ENCODE results near the gene ABCC4. TPM values are rescaled to one million over a fixed set of nuclear protein-coding genes. Genes with fewer than 3 reads are reported as not detected.
A peak's percentile ranks its signal among the peaks of the same experiment; 100 is the strongest.

ABCC4 gene
- total and polyA plus RNA-seq, 4 experiments from 2014 or later, result 4.8 to 10.0 (median 6.9) TPM

GRCh38 chr13:95067303-95067702 lies 233.9 kb downstream of the ABCC4 start:
- no peaks in the 10 kb centered on the region for H3K27me3 Mint-ChIP-seq
- H3K36me3 Mint-ChIP-seq, result peaks cover 40 to 50% of the 10 kb centered on the region in 2 donors
- Histone ChIP-seq H3K9me3 (ENCODE audit: control insufficient read depth in 1 of 2, low read length in 2 of 2) (no peaks in the 10 kb centered on the region), H3K27ac (ENCODE audit: low read depth, low read length) (no peak overlapping the region), H3K4me1 (ENCODE audit: insufficient read depth, low read length) (no peaks in the 10 kb centered on the region), H3K27me3 (ENCODE audit: insufficient read depth, low read length) (no peaks in the 10 kb centered on the region), H3K36me3 (ENCODE audit: insufficient read depth, low read length) (no peaks in the 10 kb centered on the region), H3K4me3 (ENCODE audit: low read length in 2 of 2) (no peak overlapping the region)
- H3K4me1 Mint-ChIP-seq, result no peaks in the 10 kb centered on the region
- POLR2A ChIA-PET (ENCODE audit: partially characterized antibody), result no interaction called here
- H3K27ac Mint-ChIP-seq, result no peak overlapping the region
- CTCF ChIA-PET (ENCODE audit: partially characterized antibody), result no interaction called here
- no peak for DNase-seq
- H3K9me3 Mint-ChIP-seq, result no peaks in the 10 kb centered on the region
- intact Hi-C loops (cut with micrococcal nuclease), result no loop called here
- H3K4me3 Mint-ChIP-seq, result no peak overlapping the region

- H3K36me3 Mint-ChIP-seq, result peaks cover 19 to 24% of the 10 kb centered on the region in 2 donors
- intact Hi-C loops (cut with micrococcal nuclease), result no loop called here
- Histone ChIP-seq H3K9me3 (ENCODE audit: control insufficient read depth in 1 of 2, low read length in 2 of 2) (no peaks in the 10 kb centered on the region), H3K36me3 (ENCODE audit: insufficient read depth, low read length) (no peaks in the 10 kb centered on the region), H3K4me3 (ENCODE audit: low read length in 2 of 2) (no peak overlapping the region), H3K4me1 (ENCODE audit: insufficient read depth, low read length) (no peaks in the 10 kb centered on the region), H3K27ac (ENCODE audit: low read depth, low read length) (no peak overlapping the region), H3K27me3 (ENCODE audit: insufficient read depth, low read length) (no peaks in the 10 kb centered on the region)
- CTCF ChIA-PET (ENCODE audit: partially characterized antibody), result no interaction called here
- H3K4me1 Mint-ChIP-seq, result peaks cover 0 to 3% (median 0%) of the 10 kb centered on the region in 4 donors
- H3K27ac Mint-ChIP-seq, result no peak overlapping the region
- H3K9me3 Mint-ChIP-seq, result no peaks in the 10 kb centered on the region
- no peak overlapping the region for H3K4me3 Mint-ChIP-seq
- DNase-seq, result no peak
- H3K27me3 Mint-ChIP-seq, result no peaks in the 10 kb centered on the region
- POLR2A ChIA-PET (ENCODE audit: partially characterized antibody), result no interaction called here
Observed at GRCh38 chr13:95060014-95060519, 241.2 kb downstream of the ABCC4 start.

GRCh38 chr13:95059306-95059705 lies 241.9 kb downstream of the ABCC4 start:
- Mint-ChIP-seq H3K27ac (peak overlapping the region in 2 of 7 donors; percentile 16 to 20), H3K27me3 (no peaks in the 10 kb centered on the region), H3K4me3 (no peak overlapping the region), H3K9me3 (no peaks in the 10 kb centered on the region), H3K4me1 (peaks cover 0 to 3% (median 0%) of the 10 kb centered on the region in 4 donors), H3K36me3 (peaks cover 19 to 24% of the 10 kb centered on the region in 2 donors)
- ChIA-PET CTCF (ENCODE audit: partially characterized antibody) (interaction anchor here (1.0 kb wide), 1 partner anchor 42 kb away, joined by 3 read pairs; no protein-coding TSS in a partner anchor), POLR2A (ENCODE audit: partially characterized antibody) (no interaction called here)
- H3K36me3 ChIP-seq (ENCODE audit: insufficient read depth, low read length), result no peaks in the 10 kb centered on the region
- no peak overlapping the region for H3K4me3 ChIP-seq (ENCODE audit: low read length in 2 of 2)
- intact Hi-C loops (cut with micrococcal nuclease), result no loop called here
- no peaks in the 10 kb centered on the region for H3K27me3 ChIP-seq (ENCODE audit: insufficient read depth, low read length)
- DNase-seq, result no peak
- H3K4me1 ChIP-seq (ENCODE audit: insufficient read depth, low read length), result no peaks in the 10 kb centered on the region
- no peak overlapping the region for H3K27ac ChIP-seq (ENCODE audit: low read depth, low read length)
- H3K9me3 ChIP-seq (ENCODE audit: control insufficient read depth in 1 of 2, low read length in 2 of 2), result no peaks in the 10 kb centered on the region

GRCh38 chr13:95058680-95059079 lies 242.6 kb downstream of the ABCC4 start:
- DNase-seq, result no peak
- H3K4me3 ChIP-seq (ENCODE audit: low read length in 2 of 2), result no peak overlapping the region
- H3K27ac ChIP-seq (ENCODE audit: low read depth, low read length), result no peak overlapping the region
- H3K27me3 ChIP-seq (ENCODE audit: insufficient read depth, low read length), result no peaks in the 10 kb centered on the region
- H3K27me3 Mint-ChIP-seq, result no peaks in the 10 kb centered on the region
- peaks cover 0 to 3% (median 0%) of the 10 kb centered on the region in 4 donors for H3K4me1 Mint-ChIP-seq
- no peaks in the 10 kb centered on the region for H3K9me3 ChIP-seq (ENCODE audit: control insufficient read depth in 1 of 2, low read length in 2 of 2)
- H3K9me3 Mint-ChIP-seq, result no peaks in the 10 kb centered on the region
- CTCF ChIA-PET (ENCODE audit: partially characterized antibody), result interaction anchor here (1.0 kb wide), 1 partner anchor 43 kb away, joined by 3 read pairs; no protein-coding TSS in a partner anchor
- H3K36me3 ChIP-seq (ENCODE audit: insufficient read depth, low read length), result no peaks in the 10 kb centered on the region
- H3K27ac Mint-ChIP-seq, result peak overlapping the region in 1 of 7 donors; percentile 49
- intact Hi-C loops (cut with micrococcal nuclease), result no loop called here
- H3K4me1 ChIP-seq (ENCODE audit: insufficient read depth, low read length), result no peaks in the 10 kb centered on the region
- POLR2A ChIA-PET (ENCODE audit: partially characterized antibody), result no interaction called here
- no peak overlapping the region for H3K4me3 Mint-ChIP-seq
- peaks cover 19 to 27% of the 10 kb centered on the region in 2 donors for H3K36me3 Mint-ChIP-seq

GRCh38 chr13:95056266-95056665 lies 245.0 kb downstream of the ABCC4 start:
- no peaks in the 10 kb centered on the region for H3K9me3 Mint-ChIP-seq
- POLR2A ChIA-PET (ENCODE audit: partially characterized antibody), result no interaction called here

GRCh38 chr13:95050800-95051615 lies 250.2 kb downstream of the ABCC4 start:
- DNase-seq, result no peak
- Mint-ChIP-seq H3K27ac (no peak overlapping the region), H3K4me3 (no peak overlapping the region), H3K4me1 (peaks cover 3 to 7% (median 5%) of the 10 kb centered on the region in 4 donors), H3K27me3 (no peaks in the 10 kb centered on the region), H3K36me3 (peaks cover 12 to 39% of the 10 kb centered on the region in 2 donors), H3K9me3 (peaks cover 0 to 2% (median 0%) of the 10 kb centered on the region in 8 donors)
- intact Hi-C loops (cut with micrococcal nuclease), result no loop called here
- CTCF ChIA-PET (ENCODE audit: partially characterized antibody), result no interaction called here
- Histone ChIP-seq H3K9me3 (ENCODE audit: control insufficient read depth in 1 of 2, low read length in 2 of 2) (no peaks in the 10 kb centered on the region), H3K4me3 (ENCODE audit: low read length in 2 of 2) (no peak overlapping the region), H3K27me3 (ENCODE audit: insufficient read depth, low read length) (no peaks in the 10 kb centered on the region), H3K36me3 (ENCODE audit: insufficient read depth, low read length) (no peaks in the 10 kb centered on the region), H3K4me1 (ENCODE audit: insufficient read depth, low read length) (no peaks in the 10 kb centered on the region), H3K27ac (ENCODE audit: low read depth, low read length) (no peak overlapping the region)
- POLR2A ChIA-PET (ENCODE audit: partially characterized antibody), result no interaction called here

More at GRCh38 chr13:95056266-95056665, 245.0 kb downstream of the ABCC4 start:
- Histone ChIP-seq H3K36me3 (ENCODE audit: insufficient read depth, low read length) (no peaks in the 10 kb centered on the region), H3K27me3 (ENCODE audit: insufficient read depth, low read length) (no peaks in the 10 kb centered on the region), H3K4me3 (ENCODE audit: low read length in 2 of 2) (no peak overlapping the region), H3K27ac (ENCODE audit: low read depth, low read length) (no peak overlapping the region), H3K9me3 (ENCODE audit: control insufficient read depth in 1 of 2, low read length in 2 of 2) (no peaks in the 10 kb centered on the region), H3K4me1 (ENCODE audit: insufficient read depth, low read length) (no peaks in the 10 kb centered on the region)
- no peak overlapping the region for H3K27ac Mint-ChIP-seq
- H3K4me3 Mint-ChIP-seq, result no peak overlapping the region
- CTCF ChIA-PET (ENCODE audit: partially characterized antibody), result interaction anchor here (0.7 to 2.1 kb wide), 2 partner anchors 16 to 103 kb away, joined by 4 read pairs; no protein-coding TSS in a partner anchor
- intact Hi-C loops (cut with micrococcal nuclease), result no loop called here
- peaks cover 16 to 25% of the 10 kb centered on the region in 2 donors for H3K36me3 Mint-ChIP-seq
- H3K4me1 Mint-ChIP-seq, result peaks cover 0 to 3% (median 0%) of the 10 kb centered on the region in 4 donors
- DNase-seq, result no peak
- H3K27me3 Mint-ChIP-seq, result no peaks in the 10 kb centered on the region

- Mint-ChIP-seq H3K4me3 (no peak overlapping the region), H3K9me3 (peaks cover 0 to 5% (median 0%) of the 10 kb centered on the region in 8 donors), H3K27ac (no peak overlapping the region), H3K27me3 (no peaks in the 10 kb centered on the region), H3K4me1 (peaks cover 3 to 7% (median 5%) of the 10 kb centered on the region in 4 donors), H3K36me3 (peaks cover 11 to 46% of the 10 kb centered on the region in 2 donors)
- ChIA-PET POLR2A (ENCODE audit: partially characterized antibody) (no interaction called here), CTCF (ENCODE audit: partially characterized antibody) (no interaction called here)
- no peak overlapping the region for H3K27ac ChIP-seq (ENCODE audit: low read depth, low read length)
- intact Hi-C loops (cut with micrococcal nuclease), result no loop called here
- H3K36me3 ChIP-seq (ENCODE audit: insufficient read depth, low read length), result no peaks in the 10 kb centered on the region
- H3K27me3 ChIP-seq (ENCODE audit: insufficient read depth, low read length), result no peaks in the 10 kb centered on the region
- no peak for DNase-seq
- no peaks in the 10 kb centered on the region for H3K4me1 ChIP-seq (ENCODE audit: insufficient read depth, low read length)
- no peak overlapping the region for H3K4me3 ChIP-seq (ENCODE audit: low read length in 2 of 2)
- H3K9me3 ChIP-seq (ENCODE audit: control insufficient read depth in 1 of 2, low read length in 2 of 2), result no peaks in the 10 kb centered on the region
Observed at GRCh38 chr13:95049772-95050171, 251.5 kb downstream of the ABCC4 start.

Measured in CD4-positive, alpha-beta memory T cell (primary cell).